GM18499 (cell line): Measurements from ENCODE around the gene SCO2.

ENCODE experiments used
- ATAC-seq: cut with Tn5 transposase; IDR thresholded peaks from one replicate; pipeline ENCODE4 v1.9.1; 2021; ENCODE audit warnings: moderate number of reproducible peaks; ENCODE audit not compliant: insufficient read depth, unreplicated experiment

SCO2 gene

DNA sequence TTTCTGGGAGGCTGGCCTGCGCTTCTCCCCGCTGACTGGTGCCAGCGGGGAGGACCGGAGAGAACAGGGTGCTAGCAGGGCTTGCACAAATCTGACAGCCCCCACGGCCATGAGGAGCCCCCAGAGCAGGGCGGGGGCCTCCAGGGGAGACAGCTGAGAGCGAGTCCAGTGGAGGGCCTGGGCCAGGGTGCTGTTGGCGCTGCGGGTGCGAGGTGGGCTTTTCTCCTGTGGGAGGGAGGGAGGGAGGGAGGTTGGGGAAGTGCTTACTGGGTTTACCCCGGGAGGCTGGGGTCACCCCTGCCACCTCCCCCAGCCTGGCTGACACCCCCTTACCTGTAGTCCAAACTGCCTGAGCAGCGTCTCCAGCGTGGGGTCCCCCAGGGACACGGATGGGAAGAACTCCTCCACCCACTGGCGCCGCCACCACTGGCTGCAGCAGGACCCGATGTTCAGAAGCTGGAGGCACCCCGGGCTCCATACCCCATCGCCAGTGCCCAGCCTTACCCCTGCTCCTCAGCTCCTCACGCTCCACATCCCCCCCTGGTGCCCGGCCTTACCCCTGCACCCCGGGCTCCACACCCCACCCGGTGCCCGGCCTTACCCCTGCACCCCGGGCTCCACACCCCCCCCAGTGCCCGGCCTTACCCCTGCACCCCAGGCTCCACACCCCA is 21.8 kb downstream of the SCO2 start:
- ATAC-seq: no peak

DNA sequence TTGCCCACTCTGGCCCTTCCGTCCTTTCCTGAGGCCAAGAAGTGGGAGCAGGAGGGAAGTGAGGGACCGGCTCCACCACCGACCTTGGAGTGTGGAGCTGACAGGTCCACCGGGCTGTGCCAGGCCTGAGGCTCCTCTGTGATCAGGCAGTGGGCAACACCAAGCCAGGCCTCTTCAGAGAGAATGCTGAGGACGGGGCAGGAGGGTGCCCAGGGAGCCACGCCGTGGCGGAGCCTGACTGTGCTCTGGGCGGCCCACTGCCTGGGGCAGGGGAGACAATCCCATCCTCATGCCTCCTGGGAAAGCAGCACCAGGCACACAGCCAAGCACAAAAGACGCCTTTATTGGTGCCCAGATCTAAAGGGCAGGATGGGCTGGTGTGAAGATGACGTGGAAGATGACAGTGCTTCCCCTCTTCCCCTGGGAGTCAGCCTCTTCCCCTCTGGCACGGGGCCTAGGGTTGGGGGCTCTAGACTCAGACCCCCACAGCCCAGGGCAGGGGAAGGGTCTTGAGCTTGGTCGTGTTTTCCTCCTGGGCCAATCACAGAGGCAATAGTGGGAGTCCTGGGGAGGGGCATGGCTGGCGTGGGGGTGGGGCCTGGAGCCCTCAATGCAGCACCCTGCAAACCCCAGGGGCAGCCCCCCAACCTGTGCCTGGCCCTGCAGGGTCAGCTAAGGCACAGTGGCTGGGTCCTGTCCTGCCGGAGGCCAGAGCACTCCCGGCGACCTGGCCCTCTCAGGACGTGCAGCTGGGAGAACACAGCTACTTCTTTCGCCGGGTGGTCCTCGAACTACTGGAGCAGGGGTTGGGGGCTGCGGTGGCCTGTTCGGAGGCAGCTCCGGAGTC is 22.5 kb downstream of the SCO2 start:
- ATAC-seq: no peak

DNA sequence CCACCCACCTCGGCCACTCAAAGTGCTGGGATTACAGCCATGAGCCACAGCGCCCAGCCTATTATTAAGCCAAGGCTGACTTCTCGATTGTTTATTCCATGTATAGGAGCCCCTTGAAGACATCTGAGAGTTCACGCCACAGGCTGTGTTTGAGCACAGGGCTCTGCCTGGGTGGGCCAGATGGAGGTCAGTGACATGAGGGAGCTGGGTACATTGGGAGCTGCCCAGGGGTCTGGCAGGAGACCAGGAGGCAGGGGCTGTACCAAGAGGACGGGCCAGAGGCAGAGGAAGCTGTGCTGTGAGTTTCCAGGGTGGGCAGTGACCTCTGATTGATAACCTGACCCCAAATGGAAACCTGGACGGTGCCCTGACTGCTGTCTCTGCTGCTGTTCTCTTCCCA is 23.3 kb downstream of the SCO2 start:
- ATAC-seq: no peak

DNA sequence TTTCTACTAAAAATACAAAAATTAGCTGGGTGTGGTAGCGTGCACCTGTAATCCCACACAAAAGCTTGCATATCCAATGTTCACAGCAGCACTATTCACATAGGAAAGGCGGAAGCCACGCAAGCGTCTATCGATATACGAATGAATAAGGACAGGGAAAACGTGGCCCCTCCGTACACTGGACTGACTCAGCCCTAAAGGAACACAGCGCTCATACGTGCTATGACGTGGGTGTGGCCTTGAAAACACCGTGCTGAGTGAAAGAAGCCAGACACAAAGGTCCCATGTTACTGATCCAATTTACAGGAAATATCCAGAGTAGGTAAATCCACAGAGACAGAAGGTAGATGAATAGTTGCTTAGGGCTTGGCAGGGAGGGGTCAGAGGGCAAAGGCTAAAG is 24.9 kb downstream of the SCO2 start:
- ATAC-seq: no peak

DNA sequence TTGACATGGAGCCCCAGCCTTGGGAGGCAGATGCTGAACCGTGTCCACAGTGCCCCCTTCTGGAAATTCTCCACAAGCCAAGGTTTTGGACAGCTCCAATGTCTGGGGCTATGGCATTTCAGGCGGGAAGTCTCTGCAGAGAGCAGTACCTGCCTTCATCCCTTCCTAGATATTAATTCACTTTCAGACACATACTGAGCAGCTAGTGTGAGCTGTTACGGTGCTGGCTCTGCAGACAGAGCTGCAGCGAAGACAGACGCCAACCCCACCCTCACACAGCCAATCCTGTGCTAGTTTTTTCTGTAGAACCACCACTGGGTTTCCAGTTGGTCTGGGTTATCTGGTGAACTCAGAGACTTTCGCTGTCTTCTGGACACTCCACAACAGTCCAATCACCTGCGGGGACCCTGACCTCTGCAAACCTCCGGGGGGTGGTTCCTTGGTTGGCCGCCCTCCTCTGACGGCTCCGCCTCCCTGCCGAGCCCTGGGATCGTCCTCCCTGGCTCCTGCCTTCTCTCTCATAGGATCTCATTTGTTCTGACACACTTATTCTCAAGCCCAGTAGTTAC is 27.0 kb downstream of the SCO2 start:
- no peak for ATAC-seq

DNA sequence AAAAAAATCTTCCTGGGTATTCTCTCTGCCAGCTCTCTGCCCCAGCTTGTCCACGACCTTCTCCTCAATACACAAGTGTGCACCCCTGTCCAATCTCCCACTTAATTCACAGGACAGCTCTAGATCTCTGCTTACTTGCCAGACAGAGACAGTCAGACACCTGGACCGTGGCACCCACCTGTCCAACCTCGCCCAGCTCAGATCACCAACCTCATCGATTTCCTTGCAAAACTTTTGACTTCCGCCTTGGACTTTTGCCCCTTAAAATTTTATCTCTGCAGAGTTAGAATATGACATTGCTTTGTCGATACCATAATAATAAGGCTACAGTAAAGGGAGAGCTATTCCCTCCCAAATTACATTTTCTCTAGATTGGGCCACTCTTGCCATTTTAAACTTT is 28.3 kb downstream of the SCO2 start:
- no peak for ATAC-seq

DNA sequence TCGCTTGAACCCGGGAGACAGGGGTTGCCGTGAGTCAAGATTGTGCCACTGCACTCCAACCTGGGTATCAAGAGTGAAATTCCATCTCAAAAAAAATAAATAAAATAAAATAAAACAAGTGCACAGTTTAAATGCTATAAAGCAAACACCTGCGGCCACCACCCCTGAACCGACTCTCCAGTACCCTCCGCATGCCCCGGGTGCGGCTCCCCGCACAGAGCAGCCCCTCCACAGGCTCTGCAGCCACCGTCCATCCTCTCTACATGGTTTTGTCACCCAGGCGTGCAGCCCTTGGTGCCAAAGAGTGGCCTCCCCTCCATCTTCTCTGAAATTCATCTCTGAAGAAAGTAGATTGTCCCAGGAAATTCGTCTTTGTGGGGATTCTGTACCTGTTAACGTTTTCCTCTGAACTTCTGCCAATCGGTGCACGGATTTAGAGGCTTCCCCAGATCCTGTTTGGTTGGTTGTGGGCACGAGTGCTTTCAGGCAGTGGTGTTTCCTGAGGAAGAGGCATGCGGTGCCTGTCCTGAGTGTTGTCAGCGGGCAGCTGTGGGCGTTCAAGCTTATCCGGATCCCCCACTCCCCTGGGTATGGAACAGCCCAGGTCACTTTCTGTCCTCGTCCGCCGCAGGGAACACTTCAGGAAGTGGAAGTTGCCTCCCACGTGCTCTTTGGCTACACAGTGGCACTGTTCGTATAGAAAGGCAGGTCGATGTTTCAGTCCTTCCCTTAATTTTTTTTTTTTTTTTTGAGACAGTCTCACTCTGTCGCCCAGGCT is 34.7 kb downstream of the SCO2 start:
- ATAC-seq: no peak

DNA sequence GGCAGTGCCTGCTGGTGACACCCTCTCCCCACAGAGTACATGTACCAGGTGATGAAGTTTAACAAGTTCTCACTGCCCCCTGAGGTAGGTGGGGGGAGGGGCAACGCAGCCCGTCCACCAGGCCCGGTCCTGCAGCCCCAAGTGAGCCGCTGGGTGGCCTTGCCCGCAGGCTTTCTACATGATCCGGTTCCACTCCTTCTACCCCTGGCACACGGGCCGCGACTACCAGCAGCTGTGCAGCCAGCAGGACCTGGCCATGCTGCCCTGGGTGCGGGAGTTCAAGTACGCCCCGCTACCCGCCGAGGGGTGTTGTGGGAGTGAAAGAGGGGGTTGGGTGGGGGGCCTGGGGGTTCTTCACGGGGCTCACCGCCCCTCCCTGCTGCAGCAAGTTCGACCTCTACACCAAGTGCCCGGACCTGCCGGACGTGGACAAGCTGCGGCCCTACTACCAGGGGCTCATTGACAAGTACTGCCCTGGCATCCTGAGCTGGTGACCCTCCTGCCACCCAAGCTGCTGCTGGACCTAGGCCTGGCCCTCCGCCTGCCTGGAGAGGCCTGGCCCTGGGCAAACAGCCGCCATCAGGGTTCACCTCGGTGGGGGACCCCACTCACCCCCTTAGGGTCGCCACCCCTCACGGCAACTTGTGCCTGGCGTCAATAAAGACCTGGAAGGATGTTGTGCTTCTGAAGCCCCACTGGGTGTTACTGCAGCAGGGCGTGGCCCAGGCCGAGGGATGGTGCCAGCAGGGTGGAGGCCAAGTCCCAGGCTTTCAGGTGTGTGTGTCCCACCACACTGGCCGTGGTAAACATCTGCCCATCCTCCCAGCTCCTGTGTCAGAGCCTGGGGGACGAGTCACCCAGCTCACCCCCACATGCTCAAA is 35.8 kb downstream of the SCO2 start:
- no peak for ATAC-seq

DNA sequence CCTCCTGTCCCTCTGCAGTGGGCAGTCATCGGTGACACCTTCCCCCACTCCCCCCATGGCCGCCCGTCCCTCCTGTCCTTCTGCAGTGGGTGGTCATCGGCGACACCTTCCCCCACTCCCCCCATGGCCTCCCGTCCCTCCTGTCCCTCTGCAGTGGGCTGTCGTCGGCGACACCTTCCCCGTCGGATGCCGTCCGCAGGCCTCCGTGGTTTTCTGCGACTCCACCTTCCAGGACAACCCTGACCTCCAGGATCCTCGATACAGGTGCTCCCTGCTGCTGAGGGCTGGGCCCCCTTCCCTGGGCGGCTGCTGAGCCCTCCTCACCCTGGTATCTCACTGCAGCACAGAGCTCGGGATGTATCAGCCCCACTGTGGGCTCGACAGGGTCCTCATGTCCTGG is 36.5 kb downstream of the SCO2 start:
- no peak for ATAC-seq

DNA sequence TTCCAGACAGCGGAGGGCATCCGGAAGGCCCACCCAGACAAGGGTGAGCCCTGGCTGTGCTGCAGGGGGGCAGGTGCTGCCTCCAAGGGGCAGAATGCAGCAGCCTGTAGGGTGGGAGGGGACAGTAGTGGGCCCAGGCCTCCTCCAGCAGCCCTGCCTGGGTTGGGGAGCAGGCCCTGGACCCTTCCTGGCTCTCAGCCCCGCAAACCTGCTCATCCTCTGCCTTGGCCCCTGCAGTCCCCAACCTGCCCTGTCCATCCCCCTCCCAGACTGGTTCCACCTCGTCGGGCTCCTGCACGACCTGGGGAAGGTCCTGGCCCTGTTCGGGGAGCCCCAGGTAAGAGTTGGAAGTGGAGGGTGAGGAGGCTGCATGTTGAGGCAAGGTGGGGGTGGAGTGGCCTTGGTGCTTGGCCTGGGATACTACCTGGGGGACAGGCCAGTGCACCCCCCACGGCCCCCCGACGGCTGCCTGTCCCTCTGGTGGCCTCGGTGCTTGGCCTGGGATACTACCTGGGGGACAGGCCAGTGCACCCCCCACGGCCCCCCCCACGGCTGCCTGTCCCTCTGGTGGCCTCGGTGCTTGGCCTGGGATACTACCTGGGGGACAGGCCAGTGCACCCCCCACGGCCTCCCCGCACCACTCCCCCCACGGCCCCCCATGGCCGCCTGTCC is 37.3 kb downstream of the SCO2 start:
- ATAC-seq: no peak

DNA sequence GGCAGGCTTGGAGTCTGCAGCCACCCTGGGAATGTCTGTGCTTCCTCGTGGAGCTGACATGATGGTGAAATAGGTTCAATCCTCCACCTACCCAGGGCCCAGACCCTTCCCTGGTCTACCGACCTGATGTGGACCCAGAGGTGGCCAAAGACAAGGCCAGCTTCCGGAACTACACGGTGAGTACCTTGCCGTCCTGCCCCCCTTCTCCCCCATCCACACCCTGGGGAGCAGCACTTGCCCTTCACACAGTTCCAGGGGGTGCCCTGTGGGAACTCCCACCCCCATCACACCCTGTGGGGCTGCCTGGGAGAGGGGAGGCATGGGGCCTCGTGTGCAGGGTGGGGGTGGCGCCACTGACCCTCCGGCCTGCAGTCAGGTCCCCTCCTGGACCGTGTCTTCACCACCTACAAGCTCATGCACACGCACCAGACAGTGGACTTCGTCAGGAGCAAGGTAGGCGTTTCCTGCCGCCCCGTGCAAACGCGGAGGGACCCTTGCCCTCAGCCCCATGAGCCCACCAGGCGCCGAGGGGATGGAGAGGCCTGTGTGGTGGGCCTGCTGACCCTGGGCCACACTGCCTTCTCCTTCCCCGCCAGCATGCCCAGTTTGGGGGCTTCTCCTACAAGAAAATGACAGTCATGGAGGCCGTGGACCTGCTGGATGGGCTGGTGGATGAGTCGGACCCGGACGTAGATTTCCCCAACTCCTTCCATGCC is 38.0 kb downstream of the SCO2 start:
- no peak for ATAC-seq

DNA sequence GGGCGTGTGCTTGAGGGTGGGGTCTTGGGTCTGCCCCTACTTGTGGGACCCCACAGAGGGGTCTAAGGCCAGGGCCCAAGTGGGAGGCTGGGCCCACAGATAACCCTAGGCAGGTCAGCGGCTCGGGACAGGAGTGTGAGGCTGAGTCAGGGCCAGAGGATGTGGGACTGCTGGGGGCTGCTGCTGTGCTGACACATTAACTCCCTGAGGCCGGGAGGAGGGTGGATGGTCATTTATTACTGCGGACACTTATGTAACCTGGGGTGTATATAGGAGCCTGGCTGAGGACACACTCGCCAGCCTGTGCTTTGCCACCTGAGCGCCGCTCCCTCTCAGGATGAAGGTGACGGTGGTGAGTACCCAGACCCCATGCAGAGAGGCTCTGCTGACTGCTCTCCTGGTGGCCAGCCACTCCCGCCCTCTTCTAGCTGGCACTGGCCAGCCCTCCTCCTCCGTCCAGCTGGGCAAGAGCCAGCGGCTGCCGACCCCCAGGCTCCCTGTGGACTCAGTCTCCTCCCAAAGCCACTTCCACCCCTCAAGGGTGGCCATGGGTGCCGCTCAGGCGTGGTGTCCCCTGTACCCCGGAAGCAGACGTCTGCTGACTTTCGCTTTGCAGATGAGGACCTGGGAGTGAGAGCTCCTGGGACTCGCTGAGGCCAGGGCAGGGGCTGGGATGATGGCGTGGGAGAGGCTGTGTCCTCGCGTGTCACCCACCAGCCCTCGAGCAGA is 38.7 kb downstream of the SCO2 start, which contains the start of gene MIOX:
Gene MIOX, plus strand, starts transcription at position 299 of the 729 bp plus-strand sequence. Its CDS starts 39 bp downstream, at position 338.
- ATAC-seq: no peak

DNA sequence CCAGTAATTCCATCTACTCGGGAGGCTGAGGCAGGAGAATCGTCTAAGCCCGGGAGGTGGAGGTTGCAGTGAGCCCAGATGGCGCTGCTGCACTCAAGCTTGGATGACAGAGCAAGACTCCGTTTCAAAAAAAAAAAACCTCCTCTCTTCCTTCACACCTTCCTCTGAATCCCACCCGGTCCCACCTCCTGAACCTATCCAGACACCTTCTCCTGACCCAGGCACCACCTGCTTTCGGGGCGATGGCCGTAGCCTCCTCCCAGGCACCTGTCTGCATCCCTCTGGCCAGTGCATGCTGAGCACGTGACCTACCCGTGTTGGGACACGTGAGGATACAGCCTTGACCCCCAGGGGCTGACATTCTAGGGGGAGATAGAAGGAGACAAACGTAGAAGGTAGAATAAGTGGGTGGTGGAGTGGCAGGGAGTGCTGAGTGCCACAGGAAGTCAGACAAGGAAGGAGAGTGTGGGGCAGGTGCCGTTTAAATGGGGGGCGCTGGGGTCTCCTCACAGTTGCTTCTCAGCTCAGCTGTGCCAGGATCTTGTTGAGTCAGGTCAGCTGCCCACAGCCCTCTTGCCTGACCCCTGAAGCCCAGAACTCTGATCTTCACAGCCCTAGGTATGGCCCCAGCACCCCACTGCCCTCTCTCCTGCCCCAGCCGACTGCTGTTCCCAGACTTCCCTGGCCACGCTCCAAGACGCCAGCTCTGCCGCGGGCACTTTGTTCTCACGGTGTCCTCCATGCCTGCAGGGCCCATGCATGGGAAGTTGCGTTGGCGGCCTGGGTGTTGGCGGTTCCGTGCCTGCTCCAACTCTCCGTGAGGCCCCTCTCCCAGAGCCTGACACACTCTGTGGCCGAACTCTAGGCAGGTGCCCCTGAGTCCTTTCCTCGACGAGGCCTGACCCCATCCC is 39.9 kb downstream of the SCO2 start:
- ATAC-seq: no peak

DNA sequence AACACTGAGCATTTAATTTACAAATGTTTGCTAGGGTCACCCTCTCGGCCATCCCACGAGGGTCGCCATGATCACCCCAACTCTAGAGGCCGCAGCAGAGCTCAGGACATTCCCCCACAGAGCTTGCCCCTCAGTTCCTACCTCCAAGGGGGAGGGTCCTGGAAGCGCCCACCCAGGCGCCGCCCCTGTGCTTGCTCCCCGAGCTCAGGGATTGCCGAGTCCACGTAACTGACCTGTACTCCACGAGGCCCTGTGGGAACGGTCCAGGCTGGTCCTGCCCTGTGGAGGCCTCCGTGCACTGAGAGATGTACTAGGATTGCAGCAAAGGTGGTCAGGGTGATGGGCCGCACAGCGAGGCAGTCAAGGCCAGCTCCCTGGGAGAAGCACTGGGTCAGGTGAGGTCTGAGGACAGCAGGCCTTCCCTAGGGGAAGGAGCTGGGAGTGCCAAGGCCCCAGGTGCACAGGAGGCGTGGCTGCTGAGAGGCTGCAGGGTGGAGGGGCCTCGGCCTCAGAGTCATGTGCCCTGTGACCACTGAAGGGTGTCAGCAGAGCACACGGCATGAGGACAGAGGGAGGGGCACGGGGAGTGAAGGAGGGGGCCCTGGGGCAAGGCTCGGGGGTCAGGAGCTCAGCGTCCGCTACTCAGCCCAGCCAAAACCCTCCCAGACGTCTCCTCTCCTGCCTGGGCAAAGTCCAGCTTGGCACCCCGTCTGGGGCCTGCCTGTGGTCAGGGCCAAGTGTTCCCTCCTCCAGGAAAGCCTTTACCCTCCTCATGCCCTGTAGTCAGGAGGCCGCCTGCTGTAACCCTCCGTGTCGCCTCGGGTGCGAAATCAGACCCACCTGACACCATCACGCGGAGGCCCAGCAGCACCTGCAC is 41.2 kb downstream of the SCO2 start:
- no peak for ATAC-seq

DNA sequence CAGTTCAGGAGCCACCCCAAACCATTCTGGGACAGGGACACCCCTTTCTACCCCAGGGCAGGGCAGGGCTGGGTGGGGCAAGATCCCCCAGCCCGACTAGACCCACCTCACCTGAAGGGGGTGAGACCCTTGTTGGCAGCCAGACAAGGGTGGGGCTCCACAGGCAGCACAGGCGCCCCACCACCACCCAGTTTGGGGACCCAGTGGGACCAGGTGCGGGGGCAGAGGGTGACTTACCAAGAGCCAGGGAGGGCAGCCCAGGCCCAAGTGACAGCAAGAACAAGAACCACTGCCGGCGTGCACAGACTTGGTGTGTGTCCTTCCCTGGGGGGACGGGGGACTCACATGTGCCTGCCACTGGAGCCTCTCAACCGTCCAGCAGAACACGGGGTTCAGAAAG is 41.8 kb downstream of the SCO2 start:
- ATAC-seq: no peak

DNA sequence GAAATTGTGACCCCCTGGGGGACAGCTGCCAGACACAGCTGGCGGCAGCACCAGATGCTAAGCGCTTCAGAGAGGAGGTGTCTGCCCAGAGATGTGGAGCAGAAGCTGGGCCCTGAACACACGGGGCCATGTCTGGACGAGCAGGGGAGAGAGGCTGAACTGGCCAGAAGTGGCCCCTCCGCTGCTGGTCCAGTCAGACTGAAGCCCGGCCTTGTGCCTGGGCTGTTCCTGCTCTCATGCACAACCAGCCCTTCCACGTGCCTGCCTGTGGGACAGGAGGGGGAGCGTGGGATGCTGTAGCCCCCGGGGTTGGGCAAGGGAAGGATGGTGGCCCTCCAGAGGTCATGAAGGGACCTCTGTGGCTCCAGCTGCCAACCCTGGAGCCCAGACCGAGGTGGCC is 42.3 kb downstream of the SCO2 start:
- ATAC-seq: no peak
